G401 (cell line): Measurements from ENCODE around the gene COL4A1. TPM values are rescaled to one million over a fixed set of nuclear protein-coding genes. Genes with fewer than 3 reads are reported as not detected.

ENCODE experiments used
- DNase-seq: peaks from one replicate; pipeline ENCODE4 v3.0.0-alpha.2; 2015; ENCODE audit warnings: low spot score
- in situ Hi-C: cut with HindIII; loops from 2 replicates; pipeline ENCODE4 v1.10.0; 2016; ENCODE audit warnings: low sequenced_read_pairs, mixed read lengths
- total RNA-seq: library from RNA; depleted of rRNA; stranded (reverse); fragments of >200 nt; shearing (Covaris generic); gene quantifications from 2 replicates; pipeline ENCODE4 v1.2.3, GENCODE V29; 2014

The COL4A1 gene
- total RNA-seq, 1 experiment from 2014 or later = 0.98 TPM

DNA sequence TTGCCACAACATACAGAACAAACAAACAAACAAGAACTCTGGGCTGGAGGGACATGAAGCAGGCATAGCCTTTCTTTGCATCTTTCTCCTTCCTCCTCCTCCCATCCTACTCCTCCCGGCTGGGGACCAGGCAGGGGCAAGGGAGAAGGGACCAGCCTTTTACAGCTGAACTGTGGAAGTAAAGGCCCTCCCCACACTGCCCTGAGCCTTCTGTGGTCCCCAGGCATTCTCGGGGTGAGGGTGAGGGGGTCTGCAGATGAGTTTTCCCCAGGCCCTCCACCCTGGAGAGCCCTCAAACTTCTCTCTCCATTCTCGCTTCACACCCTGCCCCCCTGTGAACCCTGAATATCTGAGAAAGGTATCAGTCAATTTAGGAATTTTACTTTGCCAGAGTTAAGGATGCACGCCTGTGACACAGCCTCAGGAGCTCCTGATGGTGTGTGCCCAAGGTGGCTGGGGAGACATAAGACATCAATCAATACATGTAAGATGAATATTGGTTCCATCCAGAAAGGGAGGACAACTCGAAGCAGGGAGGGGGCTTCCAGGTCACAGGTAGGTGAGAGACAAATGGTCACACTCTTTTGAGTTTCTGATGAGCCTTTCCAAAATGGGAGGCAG lies 170.9 kb downstream of the COL4A1 start:
- in situ Hi-C loops = no loop called here
- DNase-seq = no peak

DNA sequence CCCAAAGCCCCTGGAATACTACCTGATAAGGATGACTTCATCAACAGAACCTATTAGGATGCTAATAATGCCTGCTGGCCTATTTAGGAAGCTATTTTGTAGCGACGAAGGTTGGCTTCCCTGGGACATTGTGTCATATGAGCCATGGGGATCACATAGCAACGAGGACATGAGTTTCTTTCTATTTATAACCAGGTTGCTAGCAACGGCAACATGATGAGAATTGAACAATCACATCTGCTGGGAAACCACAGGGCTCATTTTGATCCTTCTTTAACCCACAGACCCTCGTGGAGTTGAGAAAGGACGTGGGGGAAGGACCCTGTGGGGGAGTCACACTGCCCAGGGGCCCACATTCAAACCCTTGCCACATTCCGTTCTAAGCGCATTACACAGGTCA lies 172.2 kb downstream of the COL4A1 start:
- in situ Hi-C loops = no loop called here
- no peak for DNase-seq

DNA sequence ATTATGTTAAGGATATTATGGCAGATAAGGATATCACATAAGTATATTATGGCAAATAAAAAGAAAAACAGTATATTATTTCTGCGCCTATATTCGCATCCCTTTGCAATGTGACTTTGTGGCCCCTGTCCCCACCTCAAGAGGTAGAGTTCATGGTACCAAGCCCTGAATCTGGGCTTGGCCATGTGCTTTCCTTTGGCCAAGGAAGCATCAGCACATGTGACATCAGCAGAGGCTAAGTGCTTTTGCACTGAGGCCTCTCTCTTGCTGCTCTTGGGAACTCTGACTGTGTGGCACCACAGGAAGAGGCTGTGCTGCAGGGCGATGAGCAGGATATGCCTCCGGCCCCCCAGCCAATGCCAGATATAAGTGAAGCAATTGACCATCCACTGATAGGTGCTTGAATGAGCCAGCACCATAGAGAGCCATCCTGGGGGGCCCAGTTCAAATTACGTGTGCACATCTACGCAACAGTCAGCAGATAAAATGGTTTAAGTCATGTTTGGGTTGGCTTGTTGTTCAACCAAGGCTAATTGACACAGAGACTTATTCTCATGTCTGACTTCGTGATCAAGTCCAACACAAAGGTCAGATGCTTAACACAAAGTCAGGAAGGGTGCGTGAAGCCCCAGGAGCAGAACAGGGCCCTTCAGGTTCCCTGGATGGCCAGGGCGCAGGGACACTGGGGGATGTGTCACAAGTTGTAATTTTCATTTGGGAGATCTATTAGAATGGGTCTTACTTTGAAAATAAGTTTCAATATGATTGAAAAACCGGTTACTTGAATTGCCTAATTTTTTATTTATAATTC lies 173.3 kb downstream of the COL4A1 start:
- in situ Hi-C loops = no loop called here
- DNase-seq = no peak

DNA sequence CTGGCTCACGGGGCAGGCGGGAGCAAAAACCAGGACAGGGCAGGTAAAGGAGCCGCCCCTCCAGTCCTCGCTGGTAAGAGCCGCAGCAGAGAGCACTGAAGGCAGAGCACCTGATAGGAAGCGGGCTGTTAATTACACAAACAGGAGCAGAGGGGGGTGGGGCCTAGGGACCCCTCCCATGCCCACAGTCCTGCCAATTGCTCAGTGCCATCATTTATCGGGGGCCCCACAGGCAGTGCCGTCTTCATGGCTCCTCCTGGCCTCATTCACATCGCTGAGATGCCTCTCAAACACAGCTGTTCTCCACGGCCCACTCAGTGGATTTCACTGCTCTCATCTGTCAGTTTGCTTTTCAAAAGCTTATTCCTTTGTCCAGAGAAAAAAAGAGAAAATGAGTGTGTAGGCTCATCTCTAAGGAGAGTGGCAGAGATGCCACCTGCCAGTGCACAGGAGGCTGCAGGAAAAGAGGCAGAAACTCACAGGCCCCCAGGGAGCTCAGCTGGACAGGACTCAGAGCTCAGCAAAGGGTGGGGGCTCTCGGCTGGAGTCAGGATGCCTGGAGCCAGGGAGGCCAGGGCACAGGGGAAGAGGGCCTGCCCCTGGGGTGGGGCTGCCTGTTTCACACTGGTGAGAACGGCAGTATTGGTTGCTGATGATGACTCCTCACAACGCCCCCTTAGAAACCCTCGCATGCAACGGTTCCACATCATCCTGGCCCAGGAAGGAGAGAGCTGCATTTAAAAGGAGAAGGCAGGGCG lies 174.6 kb downstream of the COL4A1 start:
- no peak for DNase-seq
- in situ Hi-C loops = no loop called here

DNA sequence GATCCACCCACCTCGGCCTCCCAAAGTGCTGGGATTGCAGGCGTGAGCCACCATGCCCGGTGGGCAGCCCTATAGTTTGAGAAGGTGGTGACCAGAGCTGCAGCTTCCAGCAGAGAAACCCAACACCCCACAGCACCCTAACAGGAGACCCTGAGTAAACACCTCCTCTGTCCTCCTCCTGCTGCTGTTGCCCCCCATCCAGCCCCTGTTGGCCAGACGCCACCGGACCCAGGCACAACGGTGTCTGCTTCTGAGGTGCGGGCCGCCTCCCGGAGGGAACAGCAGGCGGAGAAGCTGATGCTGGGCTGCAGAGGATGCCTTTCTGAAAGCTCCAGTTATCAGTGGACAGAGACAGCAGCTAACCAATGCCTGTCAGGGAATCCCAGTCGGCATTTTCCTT lies 175.5 kb downstream of the COL4A1 start:
- no peak for DNase-seq
- in situ Hi-C loops = no loop called here

DNA sequence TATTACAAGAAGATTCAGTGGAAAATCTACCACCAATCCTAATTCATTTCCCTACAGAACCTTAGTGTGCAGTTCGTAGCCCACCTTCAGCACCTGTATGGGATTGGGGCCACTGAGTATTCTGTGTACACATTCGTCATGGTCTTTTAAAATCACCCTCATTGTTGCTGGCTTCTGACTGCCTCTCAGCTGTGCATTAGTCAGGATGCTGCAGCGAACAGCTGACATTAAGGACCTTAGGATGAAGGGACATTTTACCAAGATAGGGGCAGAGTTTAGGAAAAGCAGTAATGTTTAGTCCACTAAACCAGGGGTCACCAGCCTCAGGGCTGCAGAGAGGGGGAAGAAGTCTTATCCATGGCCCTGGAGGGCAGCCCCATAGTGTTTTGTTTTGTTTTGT lies 176.5 kb downstream of the COL4A1 start:
- no peak for DNase-seq
- in situ Hi-C loops = no loop called here

DNA sequence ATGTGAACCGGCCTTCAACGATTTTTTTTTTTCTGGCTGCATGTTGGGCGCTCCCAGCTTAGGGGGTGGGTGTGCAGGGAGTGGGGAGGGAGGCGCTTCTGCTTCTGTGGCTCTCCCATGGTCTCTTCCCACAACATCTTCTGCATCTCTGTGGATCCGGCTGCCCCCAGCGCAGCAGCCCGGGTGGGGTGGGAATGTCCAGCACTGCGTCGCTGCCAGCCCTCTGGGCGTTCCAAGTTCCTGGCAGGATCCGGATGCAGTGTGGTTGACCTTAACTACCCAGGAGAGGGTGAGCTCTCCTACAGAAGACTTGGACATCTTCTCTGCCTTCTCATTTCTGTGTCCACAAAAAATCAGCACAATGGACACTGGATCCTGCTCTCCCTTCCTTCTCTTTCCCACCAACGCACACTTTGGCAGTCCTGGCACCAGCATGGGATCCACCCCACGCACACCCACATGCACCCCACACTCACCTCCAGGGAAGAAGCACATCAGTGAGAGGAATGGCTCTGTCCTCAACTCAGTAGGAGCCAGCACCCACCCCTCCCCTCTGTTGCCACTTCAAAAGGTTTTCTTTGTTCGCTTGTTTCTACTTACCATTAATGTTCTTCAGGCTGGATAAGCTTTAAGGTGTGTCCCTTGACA lies 177.3 kb downstream of the COL4A1 start:
- in situ Hi-C loops = no loop called here
- no peak for DNase-seq

DNA sequence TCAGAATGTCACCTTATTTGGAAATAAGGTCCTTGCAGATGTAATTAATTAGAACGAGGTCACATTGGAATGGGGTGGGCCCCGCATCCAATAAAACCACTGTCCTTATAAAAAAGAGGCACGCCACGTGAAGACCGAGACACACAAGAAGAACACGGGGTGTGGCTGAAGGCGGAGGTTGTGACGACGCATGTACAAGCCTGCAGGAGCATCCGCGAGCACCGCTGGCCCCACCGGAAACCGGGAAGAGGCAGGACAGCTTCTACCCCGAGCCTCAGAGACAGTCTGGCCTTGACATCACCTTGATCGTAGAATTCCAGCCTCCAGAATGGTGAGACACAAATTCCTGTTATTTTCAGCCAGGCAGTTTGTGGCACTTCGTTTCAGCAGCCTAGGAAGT lies 177.9 kb downstream of the COL4A1 start:
- in situ Hi-C loops = no loop called here
- no peak for DNase-seq

DNA sequence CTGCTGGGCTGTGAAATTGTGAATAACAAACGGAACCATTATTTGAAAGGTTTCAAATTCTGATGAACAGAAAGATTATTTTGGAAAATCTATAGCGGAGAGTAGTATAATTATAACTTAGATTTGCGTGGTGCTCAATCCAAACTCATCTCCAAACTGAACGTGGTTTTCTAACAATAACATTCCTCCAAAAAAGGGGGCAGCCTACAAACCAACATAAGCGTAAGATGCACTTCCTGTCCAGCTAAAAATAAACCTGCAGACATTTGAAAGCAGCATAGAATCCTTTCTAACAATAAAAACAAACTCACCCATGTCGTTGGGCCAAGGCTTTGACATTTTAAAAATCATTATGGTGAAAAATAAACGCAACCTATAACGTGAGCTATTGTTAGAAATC lies 178.4 kb downstream of the COL4A1 start:
- DNase-seq = no peak
- in situ Hi-C loops = no loop called here

DNA sequence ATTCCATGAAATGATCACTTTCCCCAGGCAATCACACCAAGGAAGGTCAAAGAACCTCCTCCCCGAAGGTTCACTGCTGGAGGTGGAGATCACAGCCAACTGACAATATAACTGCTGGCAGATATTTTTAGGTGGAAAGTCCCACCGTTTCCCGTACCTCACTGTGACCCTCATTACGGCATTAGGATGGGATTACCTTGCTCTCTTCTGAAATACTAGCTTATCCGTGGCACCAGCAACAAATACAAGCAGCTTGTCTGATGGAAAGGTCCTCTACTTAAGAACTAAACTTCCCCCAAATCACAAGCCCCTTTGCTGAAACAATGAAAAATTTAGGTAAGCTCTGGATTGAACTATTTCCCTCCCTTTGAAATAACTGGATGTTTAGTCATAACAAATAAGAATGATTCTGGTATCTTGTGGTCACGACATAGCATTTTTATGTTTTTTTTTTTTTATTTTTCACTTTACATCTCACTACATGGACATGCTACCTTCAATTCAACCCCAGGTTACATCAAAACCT lies 178.9 kb downstream of the COL4A1 start:
- no peak for DNase-seq
- in situ Hi-C loops = no loop called here

DNA sequence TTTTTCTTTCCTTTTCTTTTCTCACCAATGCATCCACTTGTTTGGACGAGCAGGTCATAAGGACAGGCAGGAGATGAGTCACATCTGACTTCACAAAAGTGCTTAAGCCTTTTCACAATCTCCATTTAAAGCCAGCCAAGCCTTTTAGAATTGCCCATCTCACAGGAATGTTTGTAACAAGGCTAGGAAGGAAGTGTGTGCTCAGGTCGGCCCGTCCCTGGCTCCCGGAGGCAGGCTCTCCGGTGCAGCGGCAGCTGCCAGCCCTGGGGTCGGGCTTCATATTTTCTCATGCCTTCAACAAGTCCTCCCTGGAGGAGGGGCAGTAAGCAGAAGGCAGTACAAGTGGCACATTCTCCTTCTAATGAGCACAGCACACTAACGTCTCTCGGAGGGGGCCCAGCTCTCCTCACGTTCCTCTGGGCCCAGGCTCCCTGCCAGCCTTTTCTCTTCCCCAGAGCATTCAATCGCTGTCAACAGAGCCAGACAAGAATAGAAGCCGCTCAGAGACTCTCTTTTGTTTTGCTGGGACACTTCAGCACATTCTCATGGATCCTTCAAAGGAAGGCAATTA lies 180.5 kb downstream of the COL4A1 start:
- in situ Hi-C loops = no loop called here
- DNase-seq = no peak

DNA sequence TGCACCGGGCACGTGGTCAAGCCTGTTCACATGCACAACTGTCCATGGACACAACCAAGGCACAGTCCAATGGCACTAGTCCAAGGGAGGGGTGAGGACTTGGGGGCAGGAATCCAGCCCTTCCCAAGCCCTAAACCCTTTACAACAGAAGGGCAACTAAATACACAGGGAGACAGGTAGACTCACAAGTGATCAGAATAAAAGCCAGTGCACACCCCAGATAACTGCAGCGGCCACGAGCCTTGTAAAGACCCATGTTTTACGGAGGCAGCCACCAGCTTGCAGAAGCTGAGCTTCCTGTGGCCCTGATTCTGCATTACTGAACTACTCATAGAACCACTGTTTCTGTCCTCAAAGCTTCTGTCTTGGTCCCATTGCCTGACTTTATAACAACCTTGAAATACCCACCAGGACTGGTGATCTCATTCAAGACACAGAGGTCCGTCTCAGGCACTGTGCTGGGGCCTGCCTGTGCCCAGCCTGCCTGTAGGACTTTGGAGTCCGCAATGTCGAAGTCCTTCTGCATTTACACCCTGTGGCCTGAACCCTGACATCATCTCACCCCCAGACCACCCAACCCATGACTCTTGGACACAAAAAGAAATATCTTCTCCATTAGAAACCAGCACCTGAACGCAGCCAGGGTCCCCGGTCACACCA lies 181.2 kb downstream of the COL4A1 start:
- no peak for DNase-seq
- in situ Hi-C loops = no loop called here

DNA sequence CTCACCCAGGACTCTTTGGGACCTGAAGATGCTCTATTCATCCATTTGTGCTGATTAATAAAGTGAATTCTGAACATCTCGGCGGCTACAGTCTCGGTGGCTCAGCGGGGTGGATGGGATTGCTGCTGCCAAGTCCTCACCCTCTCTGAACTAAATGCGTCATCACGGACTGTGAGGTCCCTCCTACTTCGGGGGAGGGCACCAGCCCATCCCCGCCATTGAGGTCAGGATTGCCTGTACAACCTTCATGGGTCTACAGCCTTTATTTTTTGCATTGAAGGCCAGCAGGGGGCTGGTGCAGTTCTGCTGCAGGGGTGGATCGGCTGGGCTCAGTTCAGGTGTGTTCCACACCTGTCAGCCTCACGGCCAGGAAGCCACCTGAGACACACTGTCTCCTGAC lies 181.8 kb downstream of the COL4A1 start:
- no peak for DNase-seq
- in situ Hi-C loops = no loop called here

DNA sequence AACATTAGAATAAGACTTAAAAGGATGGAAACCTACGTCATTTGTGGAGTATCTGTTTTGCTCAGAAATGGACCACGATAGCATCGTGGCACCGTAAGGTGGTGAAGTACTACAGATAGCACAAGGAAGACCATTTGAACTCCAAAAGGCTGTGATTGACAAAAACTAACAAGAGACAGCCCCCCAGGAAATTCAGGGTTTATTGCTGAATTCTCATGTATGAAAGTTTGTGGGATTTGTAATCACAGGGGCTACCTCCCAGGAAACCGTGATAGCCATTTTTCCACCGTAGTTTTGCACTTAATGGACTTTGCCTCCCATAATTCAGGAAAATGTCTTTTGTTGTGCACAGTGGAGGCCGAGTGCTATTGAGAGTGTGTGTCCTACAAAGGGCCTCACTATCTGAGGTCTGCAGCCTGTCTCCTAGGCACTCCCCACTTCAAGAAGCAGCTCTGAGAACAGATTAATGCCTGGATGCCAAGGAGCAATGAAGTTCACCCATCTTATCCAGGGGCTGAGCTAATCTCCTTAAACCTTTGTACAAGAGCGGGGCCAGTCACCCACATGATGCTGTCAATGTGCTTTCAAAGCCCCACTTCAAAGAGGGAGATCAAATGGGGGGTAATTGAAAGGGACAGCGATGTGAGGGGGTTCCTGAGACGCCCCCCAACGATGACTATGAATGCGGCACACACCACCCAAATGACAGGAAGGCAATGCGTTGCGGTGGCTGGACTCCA lies 182.6 kb downstream of the COL4A1 start:
- in situ Hi-C loops = no loop called here
- DNase-seq = no peak

DNA sequence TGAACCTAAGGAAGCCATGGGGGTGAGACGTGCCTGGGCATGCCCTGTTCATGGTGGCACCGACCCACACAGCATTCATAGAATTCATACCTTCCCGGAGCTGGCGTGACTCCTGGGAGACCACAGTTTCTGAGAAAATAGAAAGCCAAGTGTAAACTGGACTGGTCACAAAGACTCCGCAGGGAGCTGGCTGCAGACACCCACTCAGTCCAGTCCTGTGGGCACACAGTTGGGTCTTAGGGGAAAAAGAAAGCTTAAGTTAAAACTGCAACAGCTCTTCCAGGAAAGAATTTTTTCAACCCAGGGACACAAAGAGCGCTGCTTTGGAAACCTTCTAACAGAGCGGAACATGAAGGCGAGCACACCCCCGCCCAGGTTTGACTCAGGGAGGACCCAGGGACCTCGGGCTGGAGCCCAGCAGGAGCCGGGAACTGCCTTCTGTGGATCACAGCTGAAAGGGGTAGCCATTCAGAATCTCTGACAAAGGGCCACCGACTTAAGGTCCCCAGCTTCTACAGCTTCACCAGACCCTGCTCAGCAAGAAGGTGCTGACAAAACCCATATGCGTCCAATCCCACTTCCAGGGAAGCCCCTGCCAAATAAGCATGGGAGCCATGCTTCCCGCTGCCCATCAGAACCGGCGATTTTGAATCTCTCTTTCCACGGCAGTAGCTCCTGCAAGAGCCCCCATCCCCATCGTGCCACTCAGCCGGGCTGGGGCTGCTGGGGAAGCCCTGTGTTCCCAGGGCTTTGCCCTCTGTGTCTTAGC lies 183.7 kb downstream of the COL4A1 start:
- in situ Hi-C loops = no loop called here
- no peak for DNase-seq

DNA sequence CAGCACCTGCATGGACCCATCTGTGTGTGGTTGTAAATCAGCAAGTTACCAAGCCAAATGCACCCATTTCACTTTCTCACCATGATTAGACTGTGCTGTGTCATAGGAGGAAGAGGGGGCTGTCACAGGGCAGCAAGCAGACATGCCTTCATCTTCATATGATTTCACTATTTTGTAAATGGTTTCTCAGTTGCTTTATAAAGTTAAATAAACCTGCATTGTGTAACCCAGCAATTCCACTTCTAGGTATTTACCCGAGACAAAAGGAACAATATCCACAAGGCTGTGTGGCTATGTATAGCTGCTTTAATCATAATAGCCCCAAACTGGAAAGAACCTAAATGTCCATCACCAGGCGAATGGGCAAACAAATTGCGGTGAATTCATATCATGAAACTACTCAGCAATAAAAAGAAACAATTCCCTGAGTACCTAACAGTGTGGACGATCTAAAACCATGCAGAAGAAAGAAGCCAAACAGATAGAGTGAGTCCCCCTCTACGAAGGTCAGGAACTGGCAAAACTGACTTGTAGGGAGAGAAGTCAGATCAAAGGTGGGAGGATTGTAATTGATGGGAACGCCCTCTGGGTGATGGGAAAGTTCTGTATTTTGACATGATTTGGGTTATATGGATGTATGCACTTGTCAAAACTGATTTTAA lies 185.4 kb downstream of the COL4A1 start:
- no peak for DNase-seq
- in situ Hi-C loops = no loop called here
